NT2/D1 (cell line): ENCODE data around the gene SLC16A1.
A peak's percentile ranks its signal among the peaks of the same experiment; 100 is the strongest.
"Not testable (repeated sequence)": the region's sequence is repeated elsewhere in the genome, so short reads cannot be mapped to it uniquely, and the experiment has no call there.

Experiments
- DNase-seq: peaks from one replicate; pipeline ENCODE4 v3.0.0-alpha.2; 2011; ENCODE audit warnings: low read depth, low spot score
- H3K27me3 ChIP-seq: 2 replicates; pipeline ENCODE4 v1.6.0; 2011; ENCODE audit warnings: mild to moderate bottlenecking; ENCODE audit not compliant: insufficient read length, insufficient read depth
- H3K36me3 ChIP-seq: 2 replicates; pipeline ENCODE4 v1.6.1; 2011; ENCODE audit warnings: mild to moderate bottlenecking, low read length, mixed read lengths; ENCODE audit not compliant: insufficient read depth, insufficient read length
- H3K4me1 ChIP-seq: 2 replicates; pipeline ENCODE4 v1.5.1; 2011; ENCODE audit not compliant: insufficient read depth, insufficient read length
- H3K4me3 ChIP-seq: 2 replicates; pipeline ENCODE4 v1.5.1; 2011; ENCODE audit warnings: low read depth; ENCODE audit not compliant: insufficient read length
- H3K9ac ChIP-seq: 2 replicates; pipeline ENCODE4 v1.6.0; 2011; ENCODE audit warnings: low read depth; ENCODE audit not compliant: insufficient read length
- H3K9me3 ChIP-seq: 2 replicates; pipeline ENCODE4 v1.5.1; 2011; ENCODE audit warnings: mild to moderate bottlenecking, low read length; ENCODE audit not compliant: insufficient read depth
- SUZ12 ChIP-seq: IDR thresholded peaks from 2 replicates; pipeline ENCODE4 v1.6.1; 2011; ENCODE audit not compliant: insufficient read length, insufficient read depth; ENCODE audit errors: extremely low read depth
- YY1 ChIP-seq: IDR thresholded peaks from 2 replicates; pipeline ENCODE4 v1.6.1; 2011; ENCODE audit not compliant: insufficient read length, insufficient read depth
- ZNF274 ChIP-seq: IDR thresholded peaks from 2 replicates; pipeline ENCODE4 v1.6.1; 2011; ENCODE audit warnings: mild to moderate bottlenecking, low read depth, low read length

SLC16A1 gene

DNA sequence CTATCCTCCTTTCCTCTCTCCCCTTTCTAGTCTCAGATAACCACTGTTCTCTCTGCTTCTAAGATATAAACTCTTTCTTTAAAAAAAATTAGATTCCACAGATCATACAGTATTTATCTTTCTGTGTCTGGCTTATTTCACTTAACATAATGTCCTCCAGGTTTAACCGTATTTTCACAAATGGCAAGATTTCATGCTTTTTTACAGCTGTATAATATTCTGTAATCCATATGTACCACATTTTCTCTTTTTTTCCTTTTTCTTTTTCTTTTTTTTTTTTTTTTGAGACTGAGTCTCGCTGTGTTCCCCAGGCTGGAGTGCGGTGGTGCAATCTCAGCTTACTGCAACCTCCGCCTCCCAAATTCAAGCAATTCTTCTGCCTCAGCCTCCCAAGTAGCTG is 5.1 kb upstream of the SLC16A1 start:
- Histone ChIP-seq H3K27me3 (no peaks in the 10 kb centered on the region), H3K9me3 (no peaks in the 10 kb centered on the region), H3K4me1 (no peaks in the 10 kb centered on the region), H3K36me3 (peaks cover 58% of the 10 kb centered on the region), H3K9ac (no peak overlapping the region), H3K4me3 (no peak overlapping the region)
- DNase-seq: no peak
- TF ChIP-seq ZNF274: no peak
- no peak for TF ChIP-seq SUZ12
- TF ChIP-seq YY1: no peak

DNA sequence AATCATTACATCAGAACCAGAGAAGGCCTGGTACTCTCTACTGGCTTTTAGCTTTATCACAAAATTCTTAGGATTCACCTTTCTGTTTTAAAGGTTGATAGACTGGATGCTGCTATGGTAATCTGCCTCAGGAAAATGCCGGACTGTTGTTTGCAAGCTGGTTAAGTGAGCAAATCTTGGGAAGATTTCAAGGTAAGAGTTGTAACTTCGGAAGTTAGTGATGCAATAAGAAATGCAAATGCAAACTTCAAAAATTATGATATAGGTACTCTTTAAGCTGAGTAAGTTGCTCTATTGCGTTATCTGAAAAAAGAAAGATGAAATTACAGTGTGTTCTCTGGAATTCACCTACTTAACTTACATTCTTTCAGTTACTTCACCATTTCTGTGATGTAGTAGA is 4.4 kb upstream of the SLC16A1 start:
- Histone ChIP-seq H3K4me1 (no peaks in the 10 kb centered on the region), H3K27me3 (no peaks in the 10 kb centered on the region), H3K9ac (no peak overlapping the region), H3K4me3 (no peak overlapping the region), H3K36me3 (peaks cover 51% of the 10 kb centered on the region), H3K9me3 (no peaks in the 10 kb centered on the region)
- TF ChIP-seq ZNF274: no peak
- no peak for TF ChIP-seq SUZ12
- TF ChIP-seq YY1: no peak
- no peak for DNase-seq

DNA sequence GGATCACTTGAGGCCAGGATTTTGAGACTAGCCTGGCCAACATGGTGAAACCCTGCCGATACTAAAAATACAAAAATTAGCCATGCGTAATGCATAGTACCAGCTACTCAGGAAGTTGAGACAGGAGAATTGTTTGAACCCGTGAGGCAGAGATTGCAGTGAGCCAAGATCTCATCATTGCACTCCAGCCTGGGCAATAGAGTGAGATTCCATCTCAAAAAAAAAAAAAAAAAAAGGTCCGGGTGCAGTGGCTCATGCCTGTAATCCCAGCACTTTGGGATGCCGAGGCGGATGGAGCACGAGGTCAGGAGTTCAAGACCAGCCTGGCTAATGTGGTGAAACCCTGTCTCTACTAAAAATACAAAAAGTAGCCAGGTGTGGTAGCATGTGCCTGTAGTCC is 2.2 kb upstream of the SLC16A1 start:
- H3K36me3 ChIP-seq: peaks cover 43% of the 10 kb centered on the region
- not testable (repeated sequence) for DNase-seq, H3K4me1 ChIP-seq, H3K9me3 ChIP-seq, H3K27me3 ChIP-seq
- H3K9ac ChIP-seq: peak overlapping the region; percentile 74
- H3K4me3 ChIP-seq: peak overlapping the region; percentile 100

DNA sequence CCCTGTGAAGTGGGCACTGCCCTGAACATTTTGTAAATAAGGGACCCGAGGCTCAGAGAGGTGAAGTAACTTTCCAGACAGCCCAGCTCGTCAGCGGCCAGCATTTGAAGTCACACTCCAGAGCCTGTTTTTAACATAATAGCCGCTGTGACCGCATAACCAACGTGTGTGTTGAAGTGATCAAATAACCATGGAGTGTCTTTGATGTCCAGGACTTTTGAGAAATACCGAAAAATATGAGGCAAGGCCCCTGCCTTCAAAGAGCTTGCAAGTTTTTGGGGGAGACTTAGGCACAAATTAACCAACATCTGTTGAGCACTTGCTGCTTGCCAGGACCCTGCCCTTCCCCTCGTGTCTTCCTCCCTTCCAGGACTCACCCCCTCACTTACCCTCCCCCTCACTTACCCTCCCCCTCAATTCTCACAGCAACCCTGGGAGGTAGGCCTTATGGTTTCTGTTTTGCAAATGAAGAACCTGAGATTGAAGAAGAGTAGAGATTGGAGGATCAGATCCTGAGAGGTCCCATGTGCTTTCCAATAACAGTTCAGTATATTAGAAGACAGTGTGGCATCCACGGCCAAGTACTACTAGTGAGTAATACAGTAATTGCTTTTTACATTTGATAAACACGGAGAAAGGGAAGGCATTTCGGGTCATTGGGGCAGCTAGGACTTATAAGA is 1.3 kb upstream of the SLC16A1 start:
- TF ChIP-seq SUZ12: no peak
- no peak for TF ChIP-seq YY1
- no peak for TF ChIP-seq ZNF274
- peak; percentile 66 for DNase-seq

DNA sequence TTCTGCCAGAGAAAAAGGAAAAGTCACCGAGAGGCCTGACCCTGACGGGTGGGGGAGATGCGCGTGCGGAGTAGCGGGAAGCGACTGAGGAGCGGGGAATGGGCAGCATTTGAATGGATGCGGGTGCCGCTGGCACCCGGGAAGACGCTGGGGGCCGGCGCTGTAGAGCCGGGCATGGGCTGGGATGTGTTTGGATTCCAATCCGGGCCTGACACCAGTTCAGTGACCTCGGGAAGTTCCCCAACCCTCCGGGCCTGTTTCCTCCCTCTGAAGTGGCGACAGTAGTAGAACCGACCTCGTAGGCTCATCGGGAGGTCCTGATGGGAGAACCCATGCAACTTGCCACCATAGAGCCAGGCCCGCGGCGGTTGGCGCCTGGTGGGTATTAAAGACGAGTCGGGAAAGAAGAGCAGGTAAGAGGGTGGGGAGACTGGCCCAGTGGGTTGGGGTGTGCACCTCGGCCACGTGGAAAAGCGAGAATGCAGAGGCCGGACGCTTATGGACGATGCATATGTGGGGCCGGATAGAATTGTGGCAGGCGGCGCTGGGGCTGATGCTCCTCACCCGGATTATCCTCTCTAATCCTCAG is 642 bp upstream of the SLC16A1 start:
- Histone ChIP-seq H3K4me1 (no peaks in the 10 kb centered on the region), H3K4me3 (peak overlapping the region; percentile 100), H3K36me3 (peaks cover 51% of the 10 kb centered on the region), H3K27me3 (no peaks in the 10 kb centered on the region), H3K9ac (peak overlapping the region; percentile 100), H3K9me3 (no peaks in the 10 kb centered on the region)
- DNase-seq: no peak
- TF ChIP-seq YY1 (no peak), ZNF274 (no peak), SUZ12 (no peak)

More for the DNA sequence above, 1.3 kb upstream of the SLC16A1 start:
- Histone ChIP-seq H3K4me3 (peak overlapping the region; percentile 100), H3K9me3 (no peaks in the 10 kb centered on the region), H3K36me3 (peaks cover 47% of the 10 kb centered on the region), H3K27me3 (no peaks in the 10 kb centered on the region), H3K4me1 (no peaks in the 10 kb centered on the region), H3K9ac (peak overlapping the region; percentile 100)

DNA sequence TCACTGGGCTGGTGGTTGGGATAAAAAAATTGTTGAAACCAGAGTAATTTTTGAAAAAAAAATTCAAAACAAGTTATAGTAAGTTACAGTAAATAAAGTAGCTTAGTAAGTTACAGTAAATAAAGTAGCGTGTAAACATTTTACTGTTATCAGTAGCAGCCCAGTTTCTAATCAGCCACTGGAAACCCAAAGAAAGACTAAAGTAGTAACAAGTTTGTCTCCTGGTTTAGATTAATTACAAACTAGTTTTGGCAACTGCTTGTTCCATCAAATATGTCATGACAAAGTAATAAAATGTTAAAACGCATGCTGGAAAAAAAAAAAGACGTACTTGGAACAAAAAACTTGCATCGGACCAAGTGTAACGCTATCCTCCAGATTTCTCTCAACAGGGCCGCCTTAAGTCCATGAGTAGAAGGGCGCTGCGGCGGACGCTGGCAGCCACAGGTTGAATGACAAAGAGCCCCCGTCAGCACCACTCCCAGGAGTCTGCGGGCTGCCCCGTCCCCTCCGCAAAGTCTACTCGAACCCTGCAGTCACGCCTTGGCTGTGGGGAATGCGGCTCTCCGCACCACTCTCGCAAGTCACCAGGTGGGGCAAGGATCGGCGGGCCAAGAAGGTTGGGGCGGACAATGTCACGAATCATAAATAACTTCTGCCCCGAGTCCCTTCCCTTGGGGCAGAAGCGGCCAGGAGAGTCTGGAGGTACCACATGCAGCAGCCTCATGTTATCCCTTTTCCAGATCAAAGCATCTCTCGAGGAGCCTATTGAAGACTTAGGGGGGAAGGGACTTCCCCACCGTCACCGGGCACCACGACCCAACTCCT is 837 bp downstream of the SLC16A1 start:
- Histone ChIP-seq H3K4me1 (no peaks in the 10 kb centered on the region), H3K9ac (peak overlapping the region; percentile 100), H3K36me3 (peaks cover 43% of the 10 kb centered on the region), H3K27me3 (no peaks in the 10 kb centered on the region), H3K9me3 (no peaks in the 10 kb centered on the region), H3K4me3 (peak overlapping the region; percentile 100)
- TF ChIP-seq SUZ12: no peak
- no peak for TF ChIP-seq YY1
- TF ChIP-seq ZNF274: no peak
- DNase-seq: peak; percentile 82

DNA sequence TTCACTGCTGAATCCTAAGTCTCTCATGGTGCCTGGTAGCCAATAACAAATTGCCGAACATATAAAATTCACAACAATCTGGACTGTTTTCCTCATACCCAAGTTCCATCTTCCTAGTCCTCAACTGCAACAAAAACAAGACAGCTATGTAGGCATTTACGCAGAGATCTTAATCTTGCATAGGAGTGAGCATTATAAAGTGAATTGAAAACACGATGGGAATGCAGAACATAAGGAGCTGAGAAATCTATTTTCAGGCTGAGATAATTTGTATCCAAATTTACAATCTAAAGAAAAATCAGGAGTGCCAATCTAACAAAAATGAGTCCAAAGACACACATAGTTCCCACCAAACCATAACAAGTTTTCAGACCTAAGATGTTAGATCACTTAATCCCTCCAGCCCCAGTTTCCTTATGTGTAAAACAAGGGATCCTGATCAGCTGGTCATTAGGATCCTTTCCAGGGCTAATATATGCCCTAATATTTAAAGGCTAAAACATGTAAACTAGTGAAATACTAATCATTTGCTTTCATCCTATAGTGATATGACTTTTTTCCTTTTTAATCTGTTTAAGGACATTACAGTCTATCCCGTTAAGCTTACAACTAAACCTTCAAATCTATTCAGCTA is 1.9 kb downstream of the SLC16A1 start:
- no peak for DNase-seq

More for the DNA sequence above, 1.9 kb downstream of the SLC16A1 start:
- Histone ChIP-seq H3K4me1 (no peaks in the 10 kb centered on the region), H3K27me3 (no peaks in the 10 kb centered on the region), H3K9ac (peak overlapping the region; percentile 100), H3K4me3 (peak overlapping the region; percentile 100), H3K9me3 (no peaks in the 10 kb centered on the region), H3K36me3 (peaks cover 47% of the 10 kb centered on the region)
- no peak for TF ChIP-seq SUZ12
